HG03066 (cell line): ENCODE data around the gene OBSCN.

Source experiments
- ATAC-seq: cut with Tn5 transposase; IDR thresholded peaks from one replicate; pipeline ENCODE4 v1.9.1; 2021; ENCODE audit warnings: low read depth; ENCODE audit not compliant: unreplicated experiment

OBSCN gene

DNA sequence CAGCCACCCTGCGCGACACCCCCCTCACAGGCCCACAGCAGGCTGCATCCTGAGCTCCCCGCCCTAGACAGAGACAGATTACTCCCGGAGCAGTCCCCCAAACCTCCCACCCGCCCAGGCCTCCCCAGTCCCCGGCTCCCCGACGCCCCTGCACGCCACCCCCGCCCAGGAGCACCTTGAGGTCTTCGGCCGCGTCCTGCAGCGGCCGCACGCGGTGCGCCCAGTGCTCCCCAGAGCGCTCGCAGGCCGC is 198.1 kb downstream of the OBSCN start:
- ATAC-seq: peak; percentile 18

GRCh38 chr1:228407106-228408040 is 199.5 kb downstream of the OBSCN start:
- ATAC-seq: no peak

GRCh38 chr1:228408041-228408868 is 200.4 kb downstream of the OBSCN start:
- ATAC-seq: no peak

- ATAC-seq: no peak
These were observed 201.3 kb downstream of the OBSCN start for GRCh38 chr1:228408869-228409805.

- ATAC-seq: no peak
These were observed 202.2 kb downstream of the OBSCN start for GRCh38 chr1:228410015-228410414.

GRCh38 chr1:228410671-228411070 is 202.8 kb downstream of the OBSCN start:
- no peak for ATAC-seq

DNA sequence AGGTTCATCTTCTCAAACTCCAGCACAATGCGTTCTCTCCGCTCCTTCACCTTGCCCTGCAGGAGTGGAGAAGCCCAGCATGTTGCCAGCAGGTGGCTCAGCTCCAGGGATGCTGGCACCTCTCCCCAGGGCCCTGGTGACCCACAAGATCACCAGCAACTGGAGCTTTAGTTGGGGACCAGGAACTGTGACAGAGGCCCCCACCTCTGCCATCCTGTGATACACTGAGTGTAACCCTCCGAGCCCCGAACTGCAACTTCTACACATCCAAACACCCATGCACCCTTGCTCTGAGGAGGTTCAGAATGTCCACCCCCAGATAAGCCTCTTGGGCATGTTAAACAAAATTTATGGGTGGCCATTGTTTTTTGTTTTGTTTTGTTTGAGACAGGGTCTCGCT is 203.3 kb downstream of the OBSCN start:
- no peak for ATAC-seq

DNA sequence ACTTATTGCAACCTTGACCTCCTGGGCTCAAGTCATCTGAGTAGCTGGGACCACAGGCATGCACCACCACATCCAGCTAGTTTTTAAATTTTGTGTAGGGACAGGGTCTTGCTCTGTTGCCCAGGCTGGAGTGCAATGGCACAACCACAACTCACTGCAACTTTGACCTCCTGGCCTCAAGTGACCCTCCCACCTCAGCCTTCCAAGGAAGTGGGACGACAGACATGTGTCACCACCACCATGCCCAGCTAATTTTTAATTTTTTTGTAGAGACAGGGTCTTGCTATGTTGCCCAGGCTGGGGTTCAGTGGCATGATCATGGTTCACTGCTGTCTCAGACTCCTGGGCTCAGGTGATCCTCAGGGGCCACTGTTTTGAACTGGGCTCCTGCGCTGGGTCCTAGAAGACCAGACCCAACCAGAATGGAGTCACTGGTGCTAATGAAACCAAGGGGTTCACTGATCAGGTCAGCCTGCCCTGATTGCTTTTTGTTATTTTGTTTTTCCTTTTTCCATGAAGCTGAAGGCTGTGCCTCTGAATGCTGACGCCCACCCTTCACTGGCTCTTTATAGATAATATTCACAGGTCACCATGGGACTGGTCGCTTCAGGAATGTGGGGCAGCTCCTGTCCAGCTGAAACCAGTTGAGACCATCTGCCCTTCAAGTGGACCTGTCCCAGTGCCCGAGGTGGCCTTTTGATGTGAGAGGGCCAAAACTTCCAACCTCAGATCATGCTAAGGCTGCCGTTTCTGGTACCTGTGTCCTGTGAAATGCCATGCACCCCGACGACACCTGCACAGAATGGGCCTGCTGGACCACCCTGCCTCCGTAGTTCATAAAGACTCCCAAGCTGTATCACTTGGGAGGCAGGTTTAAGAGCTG is 203.9 kb downstream of the OBSCN start:
- no peak for ATAC-seq

DNA sequence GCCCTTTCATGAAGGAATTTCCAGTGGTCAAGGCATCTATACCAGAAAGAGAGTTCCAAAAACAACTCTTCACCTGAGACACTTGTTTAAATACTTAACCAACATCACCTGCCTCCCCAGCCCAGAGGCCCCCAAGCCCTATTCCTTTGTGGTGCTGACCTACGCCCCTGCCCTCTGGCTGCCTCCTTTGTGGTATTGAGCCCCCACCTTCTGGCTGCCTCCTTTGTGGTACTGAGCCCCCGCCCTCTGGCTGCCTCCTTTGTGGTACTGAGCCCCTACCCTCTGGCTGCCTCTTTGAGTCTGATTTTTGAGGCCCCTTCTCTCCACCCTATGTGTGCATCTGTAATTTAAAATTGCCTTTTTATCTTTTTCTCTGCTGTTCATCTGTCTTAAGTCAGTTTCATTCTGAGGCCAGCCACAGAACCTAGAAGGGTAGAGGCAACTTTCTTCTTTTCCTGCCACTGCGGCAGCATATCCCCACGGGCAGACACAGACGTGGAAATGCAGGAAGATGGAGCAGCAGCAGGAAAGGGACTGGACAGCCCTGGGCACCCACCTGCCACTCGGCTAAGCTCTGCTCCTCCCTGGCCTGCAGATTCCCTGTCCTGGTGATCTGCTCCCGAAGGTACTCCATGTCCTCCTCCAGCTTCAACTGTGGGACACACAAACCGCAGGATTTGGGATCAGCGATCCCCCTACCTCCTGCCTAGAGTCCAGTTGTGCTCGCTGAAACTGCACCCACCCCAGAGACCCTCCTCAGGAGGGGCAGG is 205.6 kb downstream of the OBSCN start:
- no peak for ATAC-seq

DNA sequence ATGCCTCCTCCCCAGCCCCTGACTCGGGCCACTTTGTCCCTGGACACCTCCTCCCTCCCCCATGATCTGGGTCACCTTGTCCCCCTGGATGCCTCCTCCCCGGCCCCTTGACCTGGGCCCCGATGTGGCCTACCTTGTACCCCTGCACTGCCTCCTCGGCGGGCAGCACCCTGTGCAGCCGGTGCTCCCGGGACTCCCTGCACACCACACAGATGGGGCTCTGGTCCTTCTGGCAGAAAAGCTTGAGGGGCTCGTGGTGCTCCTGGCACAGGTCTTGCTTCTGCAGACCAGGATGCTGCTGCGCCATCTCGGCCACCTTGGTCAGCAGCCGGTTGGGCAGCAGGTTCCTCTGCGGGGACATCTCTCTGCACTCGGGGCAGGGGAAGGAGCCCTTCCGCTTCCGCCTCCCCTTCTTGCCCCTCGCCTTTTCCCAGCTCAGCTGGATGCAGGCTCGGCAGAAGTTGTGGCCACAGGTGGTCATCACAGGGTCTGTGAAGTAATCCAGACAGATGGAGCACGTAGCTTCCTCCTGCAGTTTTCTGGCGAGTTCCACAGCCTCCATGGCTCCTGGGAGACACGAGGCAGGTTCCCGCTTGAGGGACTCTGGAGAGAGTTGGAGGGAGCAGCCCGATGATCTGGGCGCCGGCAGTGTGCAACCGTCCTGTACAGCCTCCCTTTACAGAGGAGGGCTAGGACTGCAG is 206.8 kb downstream of the OBSCN start:
- no peak for ATAC-seq

- ATAC-seq: no peak
These were observed 207.4 kb downstream of the OBSCN start for GRCh38 chr1:228415221-228415620.

DNA sequence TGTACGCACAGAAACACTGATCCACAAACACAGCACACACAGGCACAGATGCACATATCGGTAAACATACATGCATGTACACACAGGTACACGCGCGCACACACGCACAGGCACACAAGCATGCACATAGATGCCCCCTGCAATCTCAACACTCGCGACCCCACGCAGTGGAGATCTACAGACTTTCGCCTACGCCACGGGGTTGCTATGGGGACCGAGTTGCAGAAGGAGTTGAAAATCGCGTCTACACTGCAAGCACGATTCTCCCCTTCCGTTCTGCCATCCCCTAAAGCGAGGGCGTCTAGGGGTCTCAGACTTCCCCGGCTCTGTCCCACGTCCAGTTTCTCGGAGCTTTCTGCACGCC is 208.0 kb downstream of the OBSCN start:
- ATAC-seq: no peak

GRCh38 chr1:228416217-228416933 is 208.5 kb downstream of the OBSCN start, which contains the start of gene TRIM17:
Gene TRIM17, minus strand, starts transcription at chr1:228416861. Its CDS starts 1,789 bp downstream, at chr1:228415072.
- ATAC-seq: no peak

GRCh38 chr1:228417061-228417460 is 209.2 kb downstream of the OBSCN start:
- no peak for ATAC-seq

GRCh38 chr1:228417483-228418203 is 209.8 kb downstream of the OBSCN start:
- no peak for ATAC-seq

DNA sequence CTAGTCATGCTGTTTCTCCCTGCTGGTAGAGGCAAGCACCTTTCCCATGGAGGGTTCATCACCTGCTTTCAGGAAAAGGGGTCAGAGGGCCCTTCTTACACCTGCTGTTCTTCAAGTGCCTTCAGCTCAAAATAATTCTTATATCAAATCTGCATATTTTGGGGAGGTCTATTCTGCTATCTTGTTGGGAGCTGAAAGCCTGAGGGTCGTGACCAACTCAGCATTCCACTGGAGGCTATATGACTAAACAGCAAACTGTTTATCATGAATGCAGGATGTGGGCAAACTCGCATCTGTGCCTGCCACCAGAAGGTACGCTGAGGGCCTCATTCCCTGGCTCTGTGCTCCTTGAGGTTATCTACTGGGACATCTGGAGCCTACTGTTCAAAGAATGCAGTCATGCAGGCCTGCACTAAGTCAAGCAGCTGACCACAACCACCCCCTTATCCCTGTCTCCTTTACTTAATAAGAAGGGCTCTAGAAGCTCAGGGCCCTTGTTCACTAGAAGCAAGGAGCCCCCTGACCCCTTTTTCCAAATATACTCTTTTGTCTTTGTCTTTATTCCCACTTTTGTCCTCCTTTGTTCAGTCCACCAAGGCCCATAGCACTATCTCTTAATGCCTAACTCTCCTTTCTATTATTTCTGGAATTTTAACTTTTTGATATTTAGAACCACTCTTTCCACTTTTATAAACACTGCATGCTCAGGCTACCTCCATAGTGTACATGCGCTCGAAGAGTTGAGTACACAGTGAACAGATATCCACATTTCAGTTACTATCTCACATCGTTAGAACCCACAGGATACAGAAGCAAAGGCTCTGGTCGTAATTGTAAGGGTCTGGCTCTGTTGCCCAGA is 213.4 kb downstream of the OBSCN start:
- no peak for ATAC-seq
